GM12878 (cell line): ENCODE data around the gene UNC119B.

Experiments used
- HDGF ChIP-seq: fragments of 450-650 bp; IDR thresholded peaks from 2 replicates; pipeline ENCODE4 v1.6.1; 2016; ENCODE audit warnings: antibody characterized with exemption
- JUNB ChIP-seq: IDR thresholded peaks from 2 replicates; pipeline ENCODE4 v1.6.1; 2016; ENCODE audit warnings: antibody characterized with exemption, mild to moderate bottlenecking
- YY1 ChIP-seq: IDR thresholded peaks from 2 replicates; pipeline ENCODE4 v1.6.1; 2011; ENCODE audit warnings: low read depth, mild to moderate bottlenecking, low read length
- TF ChIP-seq, protein P1 (sequence below): fragments of 450-650 bp; IDR thresholded peaks from 2 replicates; pipeline ENCODE4 v1.6.1; 2016; ENCODE audit warnings: mild to moderate bottlenecking
- TF ChIP-seq, protein P2 (sequence below): IDR thresholded peaks from 2 replicates; pipeline ENCODE4 v1.6.1; 2012; ENCODE audit warnings: low read depth, low read length, improper control_type of control experiment

DNA sequence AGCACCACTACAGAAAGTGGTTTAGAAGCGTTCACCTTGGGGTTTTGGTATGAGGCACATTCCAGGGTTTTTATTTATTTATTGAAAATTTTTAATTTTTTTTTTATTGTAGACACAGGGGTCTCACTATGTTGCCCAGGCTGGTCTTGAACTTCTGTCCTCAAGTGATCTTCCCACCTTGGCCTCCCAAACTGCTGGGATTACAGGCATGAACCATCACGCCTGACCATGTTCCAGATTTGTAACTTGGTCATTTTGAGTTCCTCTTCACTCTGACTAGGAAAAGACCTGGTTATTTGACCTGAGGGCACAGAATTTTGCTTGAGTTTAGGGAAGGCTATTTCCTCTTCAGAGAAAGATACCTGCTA, 20.2 kb upstream of the UNC119B start:
- TF ChIP-seq YY1 (no peak), JUNB (no peak), HDGF (no peak)
- TF ChIP-seq, protein P1, sequence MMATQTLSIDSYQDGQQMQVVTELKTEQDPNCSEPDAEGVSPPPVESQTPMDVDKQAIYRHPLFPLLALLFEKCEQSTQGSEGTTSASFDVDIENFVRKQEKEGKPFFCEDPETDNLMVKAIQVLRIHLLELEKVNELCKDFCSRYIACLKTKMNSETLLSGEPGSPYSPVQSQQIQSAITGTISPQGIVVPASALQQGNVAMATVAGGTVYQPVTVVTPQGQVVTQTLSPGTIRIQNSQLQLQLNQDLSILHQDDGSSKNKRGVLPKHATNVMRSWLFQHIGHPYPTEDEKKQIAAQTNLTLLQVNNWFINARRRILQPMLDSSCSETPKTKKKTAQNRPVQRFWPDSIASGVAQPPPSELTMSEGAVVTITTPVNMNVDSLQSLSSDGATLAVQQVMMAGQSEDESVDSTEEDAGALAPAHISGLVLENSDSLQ, result no peak
- TF ChIP-seq, protein P2, sequence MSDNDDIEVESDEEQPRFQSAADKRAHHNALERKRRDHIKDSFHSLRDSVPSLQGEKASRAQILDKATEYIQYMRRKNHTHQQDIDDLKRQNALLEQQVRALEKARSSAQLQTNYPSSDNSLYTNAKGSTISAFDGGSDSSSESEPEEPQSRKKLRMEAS, result no peak
